Measurements from ENCODE around the gene TCEA2.

Gene TCEA2

GRCh38 chr20:64058536-64058935 lies 4.5 kb upstream of the TCEA2 start:
- no peak for TF ChIP-seq CTCF (IDR thresholded peaks at IDR 0.05; ENCODE audit: low read depth, low read length, missing control alignments)
- H3K4me3 ChIP-seq (ENCODE audit: low read depth, low read length) = no peak overlapping the region
- no peak overlapping the region for H3K27ac ChIP-seq
- DNase-seq = peak; percentile 73
- no peaks in the 10 kb centered on the region for H3K27me3 ChIP-seq (replicated peaks)
- in situ Hi-C loops (cut with HindIII; ENCODE audit: low pct_ligation_motif_present, low sequenced_read_pairs) = no loop called here
- no peaks in the 10 kb centered on the region for H3K36me3 ChIP-seq (replicated peaks)

- H3K4me3 ChIP-seq (ENCODE audit: low read depth, low read length) = peak overlapping the region; percentile 80
- H3K36me3 ChIP-seq (replicated peaks) = no peaks in the 10 kb centered on the region
- H3K27ac ChIP-seq = peak overlapping the region; percentile 52
- TF ChIP-seq CTCF (IDR thresholded peaks at IDR 0.05; ENCODE audit: low read depth, low read length, missing control alignments) = no peak
- in situ Hi-C loops (cut with HindIII; ENCODE audit: low pct_ligation_motif_present, low sequenced_read_pairs) = no loop called here
- no peaks in the 10 kb centered on the region for H3K27me3 ChIP-seq (replicated peaks)
- DNase-seq = no peak
Observed at GRCh38 chr20:64062276-64062595, 762 bp upstream of the TCEA2 start.

GRCh38 chr20:64063389-64064144 lies 569 bp downstream of the TCEA2 start:
- H3K27ac ChIP-seq = peak overlapping the region; percentile 27
- DNase-seq = no peak
- H3K36me3 ChIP-seq (replicated peaks) = no peaks in the 10 kb centered on the region
- no peak for TF ChIP-seq CTCF (IDR thresholded peaks at IDR 0.05; ENCODE audit: low read depth, low read length, missing control alignments)
- in situ Hi-C loops (cut with HindIII; ENCODE audit: low pct_ligation_motif_present, low sequenced_read_pairs) = no loop called here
- H3K4me3 ChIP-seq (ENCODE audit: low read depth, low read length) = peak overlapping the region; percentile 80
- no peaks in the 10 kb centered on the region for H3K27me3 ChIP-seq (replicated peaks)

GRCh38 chr20:64064145-64064698 lies 1.2 kb downstream of the TCEA2 start:
- no peak for DNase-seq
- Histone ChIP-seq H3K36me3 (replicated peaks) (no peaks in the 10 kb centered on the region), H3K27me3 (replicated peaks) (no peaks in the 10 kb centered on the region), H3K4me3 (ENCODE audit: low read depth, low read length) (peak overlapping the region; percentile 80), H3K27ac (no peak overlapping the region)
- TF ChIP-seq CTCF (IDR thresholded peaks at IDR 0.05; ENCODE audit: low read depth, low read length, missing control alignments) = no peak
- in situ Hi-C loops (cut with HindIII; ENCODE audit: low pct_ligation_motif_present, low sequenced_read_pairs) = no loop called here

GRCh38 chr20:64065062-64065973 lies 2.3 kb downstream of the TCEA2 start:
- H3K4me3 ChIP-seq (ENCODE audit: low read depth, low read length) = no peak overlapping the region
- in situ Hi-C loops (cut with HindIII; ENCODE audit: low pct_ligation_motif_present, low sequenced_read_pairs) = no loop called here
- no peak for TF ChIP-seq CTCF (IDR thresholded peaks at IDR 0.05; ENCODE audit: low read depth, low read length, missing control alignments)
- H3K27me3 ChIP-seq (replicated peaks) = no peaks in the 10 kb centered on the region
- no peak overlapping the region for H3K27ac ChIP-seq
- DNase-seq = no peak
- H3K36me3 ChIP-seq (replicated peaks) = no peaks in the 10 kb centered on the region

All from brain microvascular endothelial cell (primary cell).